SK-N-SH (cell line): ENCODE data around the gene PGK1. TPM values are rescaled to one million over a fixed set of nuclear protein-coding genes. Genes with fewer than 3 reads are reported as not detected.
"Not testable (repeated sequence)": the region's sequence is repeated elsewhere in the genome, so short reads cannot be mapped to it uniquely, and the experiment has no call there.

Source experiments
- CTCF ChIA-PET: fragments of 300-600, 350-600 bp; formaldehyde crosslinking; extraction: SDS; loops from one replicate; lab custom pipeline; 2021; lab: Yijun Ruan, JAX
- POLR2A ChIA-PET: fragments of 350-600 bp; sonication (Branson Sonifier 250); formaldehyde crosslinking; extraction: SDS; loops from one replicate; lab custom pipeline; 2020; ENCODE audit warnings: antibody characterized with exemption, inconsistent platforms; lab: Yijun Ruan, JAX
- DNase-seq: peaks from one replicate; pipeline ENCODE4 v3.0.0; 2012
- H2AFZ ChIP-seq: fragments of 200-600 bp; sonication (generic); 2 replicates; pipeline ENCODE4 v1.8.1; 2016; ENCODE audit warnings: antibody characterized with exemption, mild to moderate bottlenecking, low read depth
- H3F3A ChIP-seq: fragments of 200-600 bp; sonication (generic); replicated peaks from 2 replicates; pipeline ENCODE3; 2016; ENCODE audit warnings: antibody characterized with exemption, mild to moderate bottlenecking; ENCODE audit not compliant: insufficient read depth
- H3K27ac ChIP-seq, 2 experiments: fragments of 200-500 bp in 1 of 2; fragments of 200-600 bp in 1 of 2; sonication (Bioruptor generic) in 1 of 2; sonication (generic), shearing (Covaris generic) in 1 of 2; 2 replicates each; pipeline versions ENCODE4 v1.5.1 to v1.6.1; 2014 to 2016; ENCODE audit warnings: low read depth in 2 of 2, inconsistent platforms in 1 of 2, low read length in 1 of 2, mild to moderate bottlenecking in 1 of 2, mixed read lengths in 1 of 2
- H3K27me3 ChIP-seq: fragments of 200-600 bp; sonication (generic), shearing (Covaris generic); 2 replicates; pipeline ENCODE4 v1.6.1; 2016; ENCODE audit warnings: mixed run types; ENCODE audit not compliant: insufficient read depth
- H3K36me3 ChIP-seq, 2 experiments: fragments of 200-500 bp in 1 of 2; fragments of 200-600 bp in 1 of 2; sonication (Bioruptor generic) in 1 of 2; sonication (generic) in 1 of 2; replicated peaks in 1 of 2; 2 replicates each; pipeline versions ENCODE3 to v1.5.1; 2014 to 2016; ENCODE audit warnings: low read length in 1 of 2, mild to moderate bottlenecking in 1 of 2; ENCODE audit not compliant: insufficient read depth in 2 of 2, control insufficient read depth in 1 of 2
- H3K4me1 ChIP-seq, 2 experiments: fragments of 200-500 bp in 1 of 2; fragments of 200-600 bp in 1 of 2; sonication (Bioruptor generic) in 1 of 2; sonication (generic), shearing (Covaris generic) in 1 of 2; 2 replicates each; pipeline versions ENCODE4 v1.5.1 to v1.6.1; 2014 to 2016; ENCODE audit warnings: low read depth in 1 of 2, low read length in 1 of 2, mixed run types in 1 of 2; ENCODE audit not compliant: insufficient read depth in 2 of 2, control insufficient read depth in 1 of 2
- H3K4me2 ChIP-seq: fragments of 200-600 bp; sonication (generic), shearing (Covaris generic); 2 replicates; pipeline ENCODE4 v1.6.1; 2017; ENCODE audit warnings: mixed run types
- H3K4me3 ChIP-seq, 2 experiments: fragments of 200-500 bp in 1 of 2; fragments of 200-600 bp in 1 of 2; sonication (Bioruptor generic) in 1 of 2; sonication (generic), shearing (Covaris generic) in 1 of 2; 2 replicates each; pipeline versions ENCODE4 v1.5.1 to v1.8.1; 2014 to 2016; ENCODE audit warnings: low read depth in 2 of 2, inconsistent platforms in 1 of 2, low read length in 1 of 2, mild to moderate bottlenecking in 1 of 2, mixed read lengths in 1 of 2, moderate library complexity in 1 of 2
- H3K79me2 ChIP-seq: fragments of 200-600 bp; sonication (generic); 2 replicates; pipeline ENCODE4 v1.8.1; 2017; ENCODE audit warnings: mild to moderate bottlenecking; ENCODE audit not compliant: insufficient read depth
- H3K9ac ChIP-seq: fragments of 200-600 bp; sonication (generic); 2 replicates; pipeline ENCODE4 v1.6.1; 2017; ENCODE audit warnings: mixed run types
- H3K9me2 ChIP-seq: fragments of 200-600 bp; sonication (generic); 2 replicates; pipeline ENCODE4 v1.6.1; 2017; ENCODE audit warnings: mixed run types
- H3K9me3 ChIP-seq: fragments of 200-600 bp; sonication (generic); 2 replicates; pipeline ENCODE4 v1.6.1; 2017; ENCODE audit warnings: mixed run types, mild to moderate bottlenecking, moderate library complexity
- H4K20me1 ChIP-seq: fragments of 200-600 bp; sonication (generic); 2 replicates; pipeline ENCODE4 v1.6.1; 2017; ENCODE audit warnings: mild to moderate bottlenecking, mixed run types; ENCODE audit not compliant: insufficient read depth
- CHD2 ChIP-seq: fragments of 150-350 bp; IDR thresholded peaks from 2 replicates; pipeline ENCODE4 v1.6.1; 2018; ENCODE audit warnings: low read length; ENCODE audit not compliant: partially characterized antibody
- ELF1 ChIP-seq: IDR thresholded peaks from 2 replicates; pipeline ENCODE4 v1.4.0; 2012
- EP300 ChIP-seq, 2 experiments: IDR thresholded peaks; 2 replicates each; pipeline versions ENCODE4 v1.4.0 to v1.6.1; 2012; ENCODE audit warnings: borderline replicate concordance in 1 of 2, low read depth in 1 of 2, low read length in 1 of 2
- GATA2 ChIP-seq: sonication (generic); formaldehyde crosslinking; IDR thresholded peaks from 2 replicates; pipeline ENCODE4 v1.5.0; 2020; ENCODE audit warnings: mild to moderate bottlenecking, missing genetic modification reagents
- MAX ChIP-seq: IDR thresholded peaks from 2 replicates; pipeline ENCODE4 v1.4.0; 2012; ENCODE audit warnings: low read depth
- MEF2A ChIP-seq: IDR thresholded peaks from 2 replicates; pipeline ENCODE4 v1.4.0; 2012; ENCODE audit warnings: low read depth, borderline replicate concordance
- POLR2AphosphoS5 ChIP-seq: IDR thresholded peaks from 2 replicates; pipeline ENCODE4 v1.6.1; 2012; ENCODE audit warnings: low read depth, low read length
- RCOR1 ChIP-seq: fragments of 150-350 bp; IDR thresholded peaks from 2 replicates; pipeline ENCODE4 v1.6.1; 2017; ENCODE audit warnings: antibody characterized with exemption, low read length
- REST ChIP-seq: IDR thresholded peaks from 2 replicates; pipeline ENCODE4 v1.6.1; 2012; ENCODE audit warnings: mild to moderate bottlenecking, low read depth, low read length, moderate library complexity
- SMC3 ChIP-seq: IDR thresholded peaks from 2 replicates; pipeline ENCODE4 v1.6.1; 2012; ENCODE audit warnings: low read depth, low read length, improper control_type of control experiment
- USF1 ChIP-seq: IDR thresholded peaks from 2 replicates; pipeline ENCODE4 v1.4.0; 2012; ENCODE audit warnings: low read depth, borderline replicate concordance
- YY1 ChIP-seq: IDR thresholded peaks from 2 replicates; pipeline ENCODE4 v1.4.0; 2012; ENCODE audit warnings: low read depth, mild to moderate bottlenecking
- ZBTB33 ChIP-seq: IDR thresholded peaks from 2 replicates; pipeline ENCODE4 v1.4.0; 2012; ENCODE audit warnings: low read depth, borderline replicate concordance
- WGBS: methylation state at CpG from one replicate; pipeline ENCODE4 v1.1.6; 2017; ENCODE audit warnings: low lambda C conversion rate; 5-methylcytosine and 5-hydroxymethylcytosine counted together
- polyA plus RNA-seq, 3 experiments: library from polyadenylated mRNA; depleted of rRNA; stranded (reverse); fragments of >200 nt; gene quantifications; 2 replicates each; pipeline ENCODE4 v1.2.3, GENCODE V29; 2012

Gene PGK1
- polyA plus RNA-seq, 1 of the 3 experiments (the other 2 are of a cell fraction) = 260 TPM

DNA sequence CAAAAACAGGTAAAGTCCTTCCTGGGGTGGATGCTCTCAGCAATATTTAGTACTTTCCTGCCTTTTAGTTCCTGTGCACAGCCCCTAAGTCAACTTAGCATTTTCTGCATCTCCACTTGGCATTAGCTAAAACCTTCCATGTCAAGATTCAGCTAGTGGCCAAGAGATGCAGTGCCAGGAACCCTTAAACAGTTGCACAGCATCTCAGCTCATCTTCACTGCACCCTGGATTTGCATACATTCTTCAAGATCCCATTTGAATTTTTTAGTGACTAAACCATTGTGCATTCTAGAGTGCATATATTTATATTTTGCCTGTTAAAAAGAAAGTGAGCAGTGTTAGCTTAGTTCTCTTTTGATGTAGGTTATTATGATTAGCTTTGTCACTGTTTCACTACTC, 21.7 kb downstream of the PGK1 start:
- H3K9ac ChIP-seq, H3K4me3 ChIP-seq, POLR2A ChIA-PET, DNase-seq, H2AFZ ChIP-seq, H3K27me3 ChIP-seq, H3K9me2 ChIP-seq, H3K4me2 ChIP-seq, H3F3A ChIP-seq, H3K4me1 ChIP-seq, H3K9me3 ChIP-seq: not testable (repeated sequence)
- H4K20me1 ChIP-seq = peaks cover 34% of the 10 kb centered on the region; the same call in 1 of the 2 replicates
- peaks cover 12% of the 10 kb centered on the region for H3K79me2 ChIP-seq
- peak overlapping the region in 1 of 2 experiments; percentile 3; a peak in 1 of 4 replicates for H3K27ac ChIP-seq
- H3K36me3 ChIP-seq = peaks cover 46 to 55% of the 10 kb centered on the region in 2 experiments
- CTCF ChIA-PET = interaction anchor here (1.0 to 1.7 kb wide), 3 partner anchors 8 to 12 kb away, joined by 3 to 7 read pairs (median 3); no protein-coding TSS in a partner anchor

GRCh38 chrX:78129714-78130113, 25.7 kb downstream of the PGK1 start:
- Histone ChIP-seq H3K9ac (no peak overlapping the region), H3F3A (peaks cover 11% of the 10 kb centered on the region), H3K9me3 (no peaks in the 10 kb centered on the region), H2AFZ (no peak overlapping the region), H3K4me3 (no peak overlapping the region), H3K79me2 (peaks cover 2% of the 10 kb centered on the region; the same call in 1 of the 2 replicates), H3K27ac (no peak overlapping the region), H3K36me3 (peaks cover 42 to 48% of the 10 kb centered on the region in 2 experiments), H4K20me1 (peaks cover 12% of the 10 kb centered on the region; the same call in 1 of the 2 replicates), H3K27me3 (no peaks in the 10 kb centered on the region; the same call in 1 of the 2 replicates), H3K4me1 (no peaks in the 10 kb centered on the region), H3K9me2 (no peaks in the 10 kb centered on the region), H3K4me2 (no peak overlapping the region)
- CTCF ChIA-PET = interaction anchor here (0.9 kb wide), 1 partner anchor 10 kb away, joined by 3 read pairs; no protein-coding TSS in a partner anchor
- TF ChIP-seq EP300 (IDR thresholded peaks at IDR 0.05; ENCODE audit: borderline replicate concordance in 1 of 2, low read depth in 1 of 2, low read length in 1 of 2) (no peak), USF1 (no peak), RCOR1 (no peak)
- no peak for DNase-seq
- POLR2A ChIA-PET = no interaction called here

DNA sequence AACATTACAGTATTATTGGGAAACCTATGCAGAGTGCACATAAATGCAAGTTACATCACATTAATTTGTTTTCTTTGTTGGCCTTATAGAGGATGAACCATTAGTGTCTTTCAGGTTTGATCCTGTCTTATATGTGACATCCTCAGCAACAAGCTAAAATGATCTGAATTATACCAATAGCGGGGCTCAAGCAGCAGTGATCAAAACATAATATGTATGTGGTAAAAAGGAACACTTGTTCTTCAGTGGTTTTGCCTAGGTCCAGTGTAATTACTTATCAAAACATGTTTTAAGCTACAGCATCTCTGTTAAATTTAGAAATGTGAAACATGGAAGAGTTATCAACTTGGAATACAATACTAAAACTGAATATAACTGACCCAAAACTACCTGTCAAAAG, 26.3 kb downstream of the PGK1 start:
- Histone ChIP-seq H3K4me2 (no peak overlapping the region), H3K4me3 (no peak overlapping the region), H3F3A (peaks cover 11% of the 10 kb centered on the region), H4K20me1 (peaks cover 5% of the 10 kb centered on the region; the same call in 1 of the 2 replicates), H3K4me1 (no peaks in the 10 kb centered on the region), H3K9me2 (no peaks in the 10 kb centered on the region), H3K27ac (no peak overlapping the region), H2AFZ (no peak overlapping the region), H3K9ac (no peak overlapping the region), H3K79me2 (0 out of 2 replicates have a peak, but pooled peaks cover 2% of the 10 kb centered on the region), H3K36me3 (peaks cover 43% of the 10 kb centered on the region in 2 experiments), H3K27me3 (no peaks in the 10 kb centered on the region; the same call in 1 of the 2 replicates), H3K9me3 (no peaks in the 10 kb centered on the region)
- no peak for DNase-seq
- CTCF ChIA-PET = interaction anchor here (0.9 kb wide), 1 partner anchor 10 kb away, joined by 3 read pairs; no protein-coding TSS in a partner anchor
- 60% methylated on average over 1 of the region's 1 CpG for WGBS
- POLR2A ChIA-PET = no interaction called here
- no peak for TF ChIP-seq MAX
- no peak for TF ChIP-seq ELF1
- no peak for TF ChIP-seq CHD2
- TF ChIP-seq ZBTB33 = no peak
- TF ChIP-seq REST = no peak
- no peak for TF ChIP-seq MEF2A
- TF ChIP-seq SMC3 = no peak
- no peak for TF ChIP-seq POLR2AphosphoS5
- no peak for TF ChIP-seq GATA2 (CRISPR knock-in tag)
- no peak for TF ChIP-seq USF1
- TF ChIP-seq YY1 = no peak
- no peak for TF ChIP-seq EP300 (IDR thresholded peaks at IDR 0.05; ENCODE audit: borderline replicate concordance in 1 of 2, low read depth in 1 of 2, low read length in 1 of 2)
